Measurements from ENCODE around the gene PTPN3.
"Not testable (repeated sequence)": the region's sequence is repeated elsewhere in the genome, so short reads cannot be mapped to it uniquely, and the experiment has no call there.

The PTPN3 gene

DNA sequence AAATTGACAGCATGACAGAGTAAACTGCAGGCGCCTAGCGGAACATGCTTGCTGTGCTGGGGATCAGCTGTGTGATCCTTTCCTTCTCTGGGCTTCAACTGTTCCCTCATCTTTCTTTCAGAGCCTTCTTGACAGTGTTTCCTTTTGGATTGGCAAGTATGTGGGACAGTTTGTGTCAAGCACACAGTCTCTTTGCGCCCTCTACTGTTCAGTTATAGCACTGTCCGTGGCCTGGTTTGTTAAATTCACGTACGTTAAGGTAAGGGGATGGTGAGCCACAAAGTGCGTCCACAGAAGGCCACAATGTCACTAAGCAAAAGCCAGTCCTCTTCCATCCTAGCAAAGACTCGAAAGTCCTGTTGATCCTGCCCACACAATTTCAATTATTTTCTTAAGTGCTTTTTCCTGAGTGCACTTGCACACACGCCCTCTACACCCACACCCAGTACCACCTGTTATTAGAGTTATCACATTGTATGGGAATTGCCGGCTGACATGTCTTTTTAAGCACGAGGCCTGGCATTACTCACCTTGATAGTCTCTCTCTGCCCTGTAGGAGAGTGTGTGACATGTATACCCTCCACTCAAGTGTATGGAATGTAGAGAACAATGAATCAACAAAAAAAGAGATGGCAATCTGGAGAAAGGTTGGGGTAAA lies 22.5 kb upstream of the PTPN3 start:
- H3K4me3 ChIP-seq (ENCODE audit: low read depth, low read length), result no peak overlapping the region
- H3K27me3 ChIP-seq (ENCODE audit: insufficient read depth, low read length), result peaks cover 16% of the 10 kb centered on the region; the same call in 1 of the 2 replicates
- H3K27ac ChIP-seq (ENCODE audit: low read depth, low read length), result no peak overlapping the region
- H3K36me3 ChIP-seq (ENCODE audit: insufficient read depth, low read length), result no peaks in the 10 kb centered on the region
- no peaks in the 10 kb centered on the region for H3K4me1 ChIP-seq (ENCODE audit: control insufficient read depth, insufficient read depth, low read length, unreplicated experiment)
- H3K79me2 ChIP-seq (ENCODE audit: control insufficient read depth, insufficient read depth, low read length, unreplicated experiment), result no peaks in the 10 kb centered on the region
- no peak overlapping the region for H2AFZ ChIP-seq (ENCODE audit: low read length, unreplicated experiment)

DNA sequence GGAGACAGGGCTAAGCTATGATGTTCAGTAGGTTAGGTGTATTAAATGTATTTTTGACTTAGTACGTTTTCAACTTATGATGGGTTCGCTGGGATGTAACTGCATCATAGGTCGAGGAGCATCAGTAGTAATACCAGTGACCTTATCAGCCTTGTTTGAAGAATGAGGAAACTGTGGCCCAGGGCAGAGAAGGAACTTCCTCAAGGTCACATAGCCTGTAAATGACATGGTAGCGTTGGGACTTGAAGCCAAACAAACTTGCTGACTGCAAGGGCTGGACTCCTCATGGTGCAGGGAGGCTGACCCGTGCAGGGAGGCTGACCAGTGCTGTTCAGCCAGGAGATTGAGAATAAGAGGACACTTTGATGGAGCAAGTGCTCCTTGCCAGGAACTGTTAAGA lies 21.3 kb upstream of the PTPN3 start:
- H3K27ac ChIP-seq (ENCODE audit: low read depth, low read length), result no peak overlapping the region
- H3K27me3 ChIP-seq (ENCODE audit: insufficient read depth, low read length), result peaks cover 24% of the 10 kb centered on the region; the same call in 1 of the 2 replicates
- no peak overlapping the region for H2AFZ ChIP-seq (ENCODE audit: low read length, unreplicated experiment)
- H3K4me1 ChIP-seq (ENCODE audit: control insufficient read depth, insufficient read depth, low read length, unreplicated experiment), result no peaks in the 10 kb centered on the region
- H3K79me2 ChIP-seq (ENCODE audit: control insufficient read depth, insufficient read depth, low read length, unreplicated experiment), result no peaks in the 10 kb centered on the region
- H3K36me3 ChIP-seq (ENCODE audit: insufficient read depth, low read length), result no peaks in the 10 kb centered on the region
- no peak overlapping the region for H3K4me3 ChIP-seq (ENCODE audit: low read depth, low read length)

DNA sequence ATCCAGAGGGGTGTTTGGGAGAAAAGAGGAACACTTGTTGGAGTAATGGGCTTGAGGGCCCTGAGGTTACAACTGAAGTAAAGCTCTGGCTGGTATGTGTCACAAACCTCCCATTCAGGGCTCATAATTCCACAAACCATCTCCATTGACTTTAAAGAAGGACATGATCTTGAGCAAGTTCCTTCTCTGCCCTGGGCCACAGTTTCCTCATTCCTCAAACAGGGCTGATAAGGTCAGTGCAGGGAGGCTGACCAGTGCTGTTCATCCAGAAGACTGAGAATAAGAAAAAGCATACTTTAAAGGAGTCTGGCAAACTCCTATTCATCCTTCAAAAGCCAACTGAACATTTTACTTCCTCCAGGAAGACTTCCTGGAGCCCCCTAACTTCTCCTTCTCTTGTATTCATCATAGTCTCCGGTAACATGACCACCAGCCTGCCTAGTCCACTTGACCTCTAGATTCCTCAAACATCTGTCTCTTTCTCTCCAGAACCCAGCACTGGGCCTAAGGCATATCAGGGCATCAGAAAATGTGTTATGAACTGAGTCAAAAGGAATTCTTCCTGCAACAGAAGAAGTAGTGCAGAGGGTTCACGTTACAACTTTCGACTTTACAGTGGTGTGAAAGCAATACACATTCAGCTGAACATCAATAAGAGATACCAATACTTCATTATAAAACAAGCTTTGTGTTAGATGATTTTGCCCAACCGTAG lies 20.7 kb upstream of the PTPN3 start:
- Histone ChIP-seq H3K4me3 (ENCODE audit: low read depth, low read length) (no peak overlapping the region), H3K36me3 (ENCODE audit: insufficient read depth, low read length) (no peaks in the 10 kb centered on the region), H2AFZ (ENCODE audit: low read length, unreplicated experiment) (no peak overlapping the region), H3K27me3 (ENCODE audit: insufficient read depth, low read length) (peaks cover 29% of the 10 kb centered on the region; the same call in 1 of the 2 replicates), H3K4me1 (ENCODE audit: control insufficient read depth, insufficient read depth, low read length, unreplicated experiment) (no peaks in the 10 kb centered on the region), H3K79me2 (ENCODE audit: control insufficient read depth, insufficient read depth, low read length, unreplicated experiment) (no peaks in the 10 kb centered on the region), H3K27ac (ENCODE audit: low read depth, low read length) (no peak overlapping the region)

DNA sequence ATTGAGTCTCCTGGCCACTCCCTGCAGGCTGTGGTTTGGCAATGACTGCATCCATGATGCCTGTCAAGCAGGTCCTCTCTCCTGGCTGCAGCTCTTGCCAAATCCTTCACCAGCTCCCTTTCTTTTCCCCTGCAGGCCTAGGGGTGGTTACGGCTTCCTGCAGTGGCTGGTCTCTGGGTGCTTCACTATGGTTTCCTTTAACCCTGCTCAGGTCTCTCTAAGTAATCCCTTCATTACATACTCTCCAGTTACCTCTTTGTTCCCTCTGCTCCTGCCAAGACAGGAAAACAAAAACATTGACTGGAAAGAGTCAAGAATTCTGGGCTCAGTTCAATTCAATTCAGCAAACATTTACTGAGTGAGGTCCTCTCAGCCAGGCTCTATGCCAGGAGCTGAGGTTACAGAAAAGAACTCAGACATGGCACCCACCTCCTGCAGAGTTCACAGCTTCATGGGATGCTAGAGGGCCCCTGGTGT lies 19.8 kb upstream of the PTPN3 start:
- Histone ChIP-seq H3K79me2 (ENCODE audit: control insufficient read depth, insufficient read depth, low read length, unreplicated experiment) (no peaks in the 10 kb centered on the region), H3K4me3 (ENCODE audit: low read depth, low read length) (no peak overlapping the region), H3K36me3 (ENCODE audit: insufficient read depth, low read length) (no peaks in the 10 kb centered on the region), H2AFZ (ENCODE audit: low read length, unreplicated experiment) (no peak overlapping the region), H3K27ac (ENCODE audit: low read depth, low read length) (no peak overlapping the region), H3K4me1 (ENCODE audit: control insufficient read depth, insufficient read depth, low read length, unreplicated experiment) (no peaks in the 10 kb centered on the region), H3K27me3 (ENCODE audit: insufficient read depth, low read length) (peaks cover 29% of the 10 kb centered on the region; the same call in 1 of the 2 replicates)

- no peaks in the 10 kb centered on the region for H3K36me3 ChIP-seq (ENCODE audit: insufficient read depth, low read length)
- H3K27ac ChIP-seq (ENCODE audit: low read depth, low read length), result no peak overlapping the region
- no peaks in the 10 kb centered on the region for H3K4me1 ChIP-seq (ENCODE audit: control insufficient read depth, insufficient read depth, low read length, unreplicated experiment)
- no peak overlapping the region for H2AFZ ChIP-seq (ENCODE audit: low read length, unreplicated experiment)
- H3K79me2 ChIP-seq (ENCODE audit: control insufficient read depth, insufficient read depth, low read length, unreplicated experiment), result no peaks in the 10 kb centered on the region
- H3K4me3 ChIP-seq (ENCODE audit: low read depth, low read length), result no peak overlapping the region
- H3K27me3 ChIP-seq (ENCODE audit: insufficient read depth, low read length), result peaks cover 29% of the 10 kb centered on the region; the same call in 1 of the 2 replicates
Measured at GRCh38 chr9:109513871-109514270, 15.8 kb upstream of the PTPN3 start.

- no peaks in the 10 kb centered on the region for H3K79me2 ChIP-seq (ENCODE audit: control insufficient read depth, insufficient read depth, low read length, unreplicated experiment)
- H3K27ac ChIP-seq (ENCODE audit: low read depth, low read length), result no peak overlapping the region
- no peak overlapping the region for H3K4me3 ChIP-seq (ENCODE audit: low read depth, low read length)
- H2AFZ ChIP-seq (ENCODE audit: low read length, unreplicated experiment), result no peak overlapping the region
- H3K27me3 ChIP-seq (ENCODE audit: insufficient read depth, low read length), result peaks cover 28% of the 10 kb centered on the region; the same call in 1 of the 2 replicates
- H3K4me1 ChIP-seq (ENCODE audit: control insufficient read depth, insufficient read depth, low read length, unreplicated experiment), result peaks cover 6% of the 10 kb centered on the region
- no peaks in the 10 kb centered on the region for H3K36me3 ChIP-seq (ENCODE audit: insufficient read depth, low read length)
Measured at GRCh38 chr9:109512170-109512756, 14.2 kb upstream of the PTPN3 start.

DNA sequence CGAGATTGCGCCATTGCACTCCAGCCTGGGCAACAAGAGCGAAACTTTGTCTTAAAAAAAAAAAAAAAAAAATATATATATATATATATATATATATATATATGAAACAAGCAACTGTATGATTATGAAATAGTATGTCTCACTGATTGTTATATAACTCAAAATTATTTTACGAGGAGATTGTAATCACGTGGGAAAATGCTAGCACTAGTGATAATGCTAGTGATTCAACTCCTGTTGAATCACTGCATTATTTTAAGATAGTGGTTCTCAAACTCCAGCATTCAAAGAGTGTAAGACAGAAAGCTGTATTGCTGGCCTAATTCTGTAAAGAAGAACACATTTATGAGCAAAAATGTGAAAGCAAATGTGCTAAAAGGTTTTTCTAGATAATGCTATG lies 12.4 kb upstream of the PTPN3 start:
- no peaks in the 10 kb centered on the region for H3K79me2 ChIP-seq (ENCODE audit: control insufficient read depth, insufficient read depth, low read length, unreplicated experiment)
- no peak overlapping the region for H3K27ac ChIP-seq (ENCODE audit: low read depth, low read length)
- no peaks in the 10 kb centered on the region for H3K36me3 ChIP-seq (ENCODE audit: insufficient read depth, low read length)
- H3K27me3 ChIP-seq (ENCODE audit: insufficient read depth, low read length), result peaks cover 11% of the 10 kb centered on the region; the same call in 1 of the 2 replicates
- no peak overlapping the region for H2AFZ ChIP-seq (ENCODE audit: low read length, unreplicated experiment)
- H3K4me1 ChIP-seq (ENCODE audit: control insufficient read depth, insufficient read depth, low read length, unreplicated experiment), result peaks cover 11% of the 10 kb centered on the region
- H3K4me3 ChIP-seq (ENCODE audit: low read depth, low read length), result no peak overlapping the region

DNA sequence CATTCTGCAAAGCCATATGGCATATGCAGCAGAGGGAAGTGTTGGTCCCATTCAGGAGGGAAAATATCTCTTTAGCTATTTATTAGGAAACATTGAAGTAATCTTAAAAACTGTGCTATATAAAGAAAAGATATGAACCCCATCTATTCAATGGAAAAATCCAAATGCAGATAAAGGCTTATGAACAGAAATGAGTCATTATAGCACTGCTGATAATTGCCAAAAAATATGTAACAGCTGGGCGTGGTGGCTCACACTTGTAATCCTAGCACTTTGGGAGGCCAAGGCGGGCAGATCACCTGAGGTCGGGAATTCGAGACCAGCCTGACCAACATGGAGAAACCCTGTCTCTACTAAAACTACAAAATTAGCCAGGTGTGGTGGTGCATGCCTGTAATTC lies 11.9 kb upstream of the PTPN3 start:
- H3K27me3 ChIP-seq (ENCODE audit: insufficient read depth, low read length), result not testable (repeated sequence)

DNA sequence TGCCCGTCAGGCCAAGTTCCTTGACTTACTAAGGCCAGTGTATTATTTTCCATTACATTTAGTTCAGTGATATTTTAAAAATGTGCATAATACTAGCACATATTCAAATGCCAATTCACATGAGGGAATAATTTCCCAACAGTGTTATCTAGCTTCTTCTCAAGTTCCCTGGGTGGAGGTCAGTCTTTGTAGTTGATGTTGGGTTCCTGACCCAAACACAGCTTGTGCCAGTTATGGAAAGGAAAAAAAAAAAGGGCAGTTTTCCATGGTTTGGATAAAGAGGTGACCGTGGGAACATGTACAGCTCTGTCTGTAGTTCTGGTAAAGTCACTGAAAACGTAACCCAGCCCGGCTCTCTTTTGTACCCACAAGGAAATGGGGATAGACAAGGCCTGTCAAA lies 11.5 kb upstream of the PTPN3 start:
- Histone ChIP-seq H3K4me1 (ENCODE audit: control insufficient read depth, insufficient read depth, low read length, unreplicated experiment) (peaks cover 11% of the 10 kb centered on the region), H3K4me3 (ENCODE audit: low read depth, low read length) (no peak overlapping the region), H3K27me3 (ENCODE audit: insufficient read depth, low read length) (peaks cover 7% of the 10 kb centered on the region; the same call in 1 of the 2 replicates), H2AFZ (ENCODE audit: low read length, unreplicated experiment) (no peak overlapping the region), H3K36me3 (ENCODE audit: insufficient read depth, low read length) (no peaks in the 10 kb centered on the region), H3K79me2 (ENCODE audit: control insufficient read depth, insufficient read depth, low read length, unreplicated experiment) (no peaks in the 10 kb centered on the region), H3K27ac (ENCODE audit: low read depth, low read length) (no peak overlapping the region)

More for the DNA sequence above, 11.9 kb upstream of the PTPN3 start:
- H3K4me1 ChIP-seq (ENCODE audit: control insufficient read depth, insufficient read depth, low read length, unreplicated experiment), result peaks cover 11% of the 10 kb centered on the region
- H3K36me3 ChIP-seq (ENCODE audit: insufficient read depth, low read length); H3K4me3 ChIP-seq (ENCODE audit: low read depth, low read length); H3K79me2 ChIP-seq (ENCODE audit: control insufficient read depth, insufficient read depth, low read length, unreplicated experiment); H2AFZ ChIP-seq (ENCODE audit: low read length, unreplicated experiment); H3K27ac ChIP-seq (ENCODE audit: low read depth, low read length): not testable (repeated sequence)

GRCh38 chr9:109507421-109507838 lies 9.3 kb upstream of the PTPN3 start:
- no peak overlapping the region for H2AFZ ChIP-seq (ENCODE audit: low read length, unreplicated experiment)
- peaks cover 11% of the 10 kb centered on the region for H3K4me1 ChIP-seq (ENCODE audit: control insufficient read depth, insufficient read depth, low read length, unreplicated experiment)
- H3K27me3 ChIP-seq (ENCODE audit: insufficient read depth, low read length), result no peaks in the 10 kb centered on the region
- H3K36me3 ChIP-seq (ENCODE audit: insufficient read depth, low read length), result no peaks in the 10 kb centered on the region
- H3K4me3 ChIP-seq (ENCODE audit: low read depth, low read length), result no peak overlapping the region
- H3K79me2 ChIP-seq (ENCODE audit: control insufficient read depth, insufficient read depth, low read length, unreplicated experiment), result no peaks in the 10 kb centered on the region
- peak overlapping the region; percentile 25; the same call in 1 of the 2 replicates for H3K27ac ChIP-seq (ENCODE audit: low read depth, low read length)
